Measurements from ENCODE around the gene GLRB. TPM values are rescaled to one million over a fixed set of nuclear protein-coding genes. Genes with fewer than 3 reads are reported as not detected.

Gene GLRB
- total RNA-seq, 1 experiment from 2014 or later: 1.8 TPM

DNA sequence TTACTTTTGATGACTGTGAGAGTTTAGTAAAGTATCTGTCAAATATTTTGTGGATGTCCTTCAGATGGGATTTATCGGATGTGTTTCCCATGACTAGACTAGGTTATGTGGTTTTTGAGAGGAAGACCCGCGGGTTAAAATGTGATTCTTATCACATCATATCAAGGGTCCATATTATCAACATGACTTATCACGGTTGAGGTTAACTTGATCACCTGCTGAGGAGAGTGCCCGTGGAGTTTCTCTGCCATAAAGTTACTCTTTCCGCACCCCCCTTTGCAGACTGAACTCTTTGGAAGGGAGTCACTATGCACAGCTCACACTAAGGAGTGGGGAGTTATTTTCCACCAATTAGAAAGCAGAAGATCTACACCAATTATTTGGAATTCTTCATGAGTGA is 38.7 kb downstream of the GLRB start:
- no peaks in the 10 kb centered on the region for H3K27me3 ChIP-seq (ENCODE audit: control insufficient read depth, insufficient read depth, low read length)
- no peak overlapping the region for H3K27ac ChIP-seq (ENCODE audit: low read length)
- no peaks in the 10 kb centered on the region for H3K36me3 ChIP-seq (ENCODE audit: control insufficient read depth, insufficient read depth, low read length)
- no peaks in the 10 kb centered on the region for H3K4me1 ChIP-seq (ENCODE audit: control insufficient read depth, insufficient read depth, low read length)
- H3K4me3 ChIP-seq (ENCODE audit: low read depth in 2 of 2, low read length in 2 of 2): no peak overlapping the region
- no peaks in the 10 kb centered on the region for H3K9me3 ChIP-seq (ENCODE audit: control insufficient read depth, insufficient read depth, low read depth, low read length)
- no TSS peak for BruUV-seq (replicated peaks)
- in situ Hi-C loops (cut with HindIII; ENCODE audit: low pct_unique_long_range_greater_than_20kb, low sequenced_read_pairs) (no loop called here), intact Hi-C loops (cut with micrococcal nuclease; ENCODE audit: unreplicated experiment) (no loop called here)
- POLR2A ChIA-PET: interaction anchor here (0.6 kb wide), 1 partner anchor 837 kb away, joined by 4 read pairs; no protein-coding TSS in a partner anchor
- DNase-seq (ENCODE audit: low read depth, low spot score) (no peak), ATAC-seq (no peak)
- CTCF ChIA-PET: no interaction called here
- TF ChIP-seq SIN3A (IDR thresholded peaks at IDR 0.05; ENCODE audit: borderline replicate concordance, insufficient read depth, low read depth, low read length) (no peak), POLR2AphosphoS5 (IDR thresholded peaks at IDR 0.05; ENCODE audit: low read depth, low read length) (no peak), TCF7L2 (IDR thresholded peaks at IDR 0.05; ENCODE audit: low read depth, low read length) (no peak)
- TF ChIP-seq, protein P1, sequence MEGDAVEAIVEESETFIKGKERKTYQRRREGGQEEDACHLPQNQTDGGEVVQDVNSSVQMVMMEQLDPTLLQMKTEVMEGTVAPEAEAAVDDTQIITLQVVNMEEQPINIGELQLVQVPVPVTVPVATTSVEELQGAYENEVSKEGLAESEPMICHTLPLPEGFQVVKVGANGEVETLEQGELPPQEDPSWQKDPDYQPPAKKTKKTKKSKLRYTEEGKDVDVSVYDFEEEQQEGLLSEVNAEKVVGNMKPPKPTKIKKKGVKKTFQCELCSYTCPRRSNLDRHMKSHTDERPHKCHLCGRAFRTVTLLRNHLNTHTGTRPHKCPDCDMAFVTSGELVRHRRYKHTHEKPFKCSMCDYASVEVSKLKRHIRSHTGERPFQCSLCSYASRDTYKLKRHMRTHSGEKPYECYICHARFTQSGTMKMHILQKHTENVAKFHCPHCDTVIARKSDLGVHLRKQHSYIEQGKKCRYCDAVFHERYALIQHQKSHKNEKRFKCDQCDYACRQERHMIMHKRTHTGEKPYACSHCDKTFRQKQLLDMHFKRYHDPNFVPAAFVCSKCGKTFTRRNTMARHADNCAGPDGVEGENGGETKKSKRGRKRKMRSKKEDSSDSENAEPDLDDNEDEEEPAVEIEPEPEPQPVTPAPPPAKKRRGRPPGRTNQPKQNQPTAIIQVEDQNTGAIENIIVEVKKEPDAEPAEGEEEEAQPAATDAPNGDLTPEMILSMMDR (IDR thresholded peaks at IDR 0.05): no peak
- TF ChIP-seq, protein P2, sequence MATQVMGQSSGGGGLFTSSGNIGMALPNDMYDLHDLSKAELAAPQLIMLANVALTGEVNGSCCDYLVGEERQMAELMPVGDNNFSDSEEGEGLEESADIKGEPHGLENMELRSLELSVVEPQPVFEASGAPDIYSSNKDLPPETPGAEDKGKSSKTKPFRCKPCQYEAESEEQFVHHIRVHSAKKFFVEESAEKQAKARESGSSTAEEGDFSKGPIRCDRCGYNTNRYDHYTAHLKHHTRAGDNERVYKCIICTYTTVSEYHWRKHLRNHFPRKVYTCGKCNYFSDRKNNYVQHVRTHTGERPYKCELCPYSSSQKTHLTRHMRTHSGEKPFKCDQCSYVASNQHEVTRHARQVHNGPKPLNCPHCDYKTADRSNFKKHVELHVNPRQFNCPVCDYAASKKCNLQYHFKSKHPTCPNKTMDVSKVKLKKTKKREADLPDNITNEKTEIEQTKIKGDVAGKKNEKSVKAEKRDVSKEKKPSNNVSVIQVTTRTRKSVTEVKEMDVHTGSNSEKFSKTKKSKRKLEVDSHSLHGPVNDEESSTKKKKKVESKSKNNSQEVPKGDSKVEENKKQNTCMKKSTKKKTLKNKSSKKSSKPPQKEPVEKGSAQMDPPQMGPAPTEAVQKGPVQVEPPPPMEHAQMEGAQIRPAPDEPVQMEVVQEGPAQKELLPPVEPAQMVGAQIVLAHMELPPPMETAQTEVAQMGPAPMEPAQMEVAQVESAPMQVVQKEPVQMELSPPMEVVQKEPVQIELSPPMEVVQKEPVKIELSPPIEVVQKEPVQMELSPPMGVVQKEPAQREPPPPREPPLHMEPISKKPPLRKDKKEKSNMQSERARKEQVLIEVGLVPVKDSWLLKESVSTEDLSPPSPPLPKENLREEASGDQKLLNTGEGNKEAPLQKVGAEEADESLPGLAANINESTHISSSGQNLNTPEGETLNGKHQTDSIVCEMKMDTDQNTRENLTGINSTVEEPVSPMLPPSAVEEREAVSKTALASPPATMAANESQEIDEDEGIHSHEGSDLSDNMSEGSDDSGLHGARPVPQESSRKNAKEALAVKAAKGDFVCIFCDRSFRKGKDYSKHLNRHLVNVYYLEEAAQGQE (IDR thresholded peaks at IDR 0.05; ENCODE audit: insufficient read depth in 1 of 2, low read depth in 2 of 2, low read length in 1 of 2): no peak

DNA sequence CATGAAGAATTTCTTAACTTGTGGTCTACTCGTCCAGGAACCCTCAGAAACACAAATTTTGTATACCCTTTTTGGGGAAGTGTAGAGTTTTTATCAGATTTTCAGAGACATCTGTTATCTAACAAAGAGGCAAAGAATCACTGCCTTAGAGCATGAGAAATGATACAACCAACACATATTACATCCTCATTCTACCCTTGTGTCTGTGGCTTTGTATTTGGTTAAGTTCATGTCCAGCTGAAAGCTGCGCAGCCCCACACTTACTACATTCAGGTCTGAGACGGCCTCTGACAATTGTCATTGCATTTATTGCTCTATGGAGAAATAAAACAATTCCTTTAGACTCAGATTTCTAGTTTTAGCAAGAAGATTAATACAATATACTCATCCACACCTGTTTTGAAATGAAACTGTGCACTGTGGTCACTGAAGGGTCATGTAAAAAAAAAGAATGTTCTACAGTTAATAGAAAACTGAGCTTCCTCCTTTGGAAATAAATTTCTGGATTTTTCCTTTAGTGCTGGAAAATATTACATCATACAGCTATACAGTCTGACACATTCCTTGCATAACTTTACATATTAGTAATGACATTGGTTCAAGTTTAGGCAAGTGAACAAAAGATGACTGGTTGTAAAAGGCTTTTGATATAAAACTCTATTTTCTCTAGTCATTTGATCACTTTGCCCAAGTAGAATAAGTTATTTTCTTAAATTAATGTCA is 39.8 kb downstream of the GLRB start:
- H3K27ac ChIP-seq (ENCODE audit: low read length): no peak overlapping the region
- H3K27me3 ChIP-seq (ENCODE audit: control insufficient read depth, insufficient read depth, low read length): no peaks in the 10 kb centered on the region
- no TSS peak for BruUV-seq (replicated peaks)
- in situ Hi-C loops (cut with HindIII; ENCODE audit: low pct_unique_long_range_greater_than_20kb, low sequenced_read_pairs): no loop called here
- DNase-seq (ENCODE audit: low read depth, low spot score) (peak; percentile 7), ATAC-seq (no peak)
- intact Hi-C loops (cut with micrococcal nuclease; ENCODE audit: unreplicated experiment): no loop called here
- CTCF ChIA-PET: no interaction called here
- no peak overlapping the region for H3K4me3 ChIP-seq (ENCODE audit: low read depth in 2 of 2, low read length in 2 of 2)
- no peaks in the 10 kb centered on the region for H3K36me3 ChIP-seq (ENCODE audit: control insufficient read depth, insufficient read depth, low read length)
- no peaks in the 10 kb centered on the region for H3K4me1 ChIP-seq (ENCODE audit: control insufficient read depth, insufficient read depth, low read length)
- H3K9me3 ChIP-seq (ENCODE audit: control insufficient read depth, insufficient read depth, low read depth, low read length): no peaks in the 10 kb centered on the region
- TF ChIP-seq SIN3A (IDR thresholded peaks at IDR 0.05; ENCODE audit: borderline replicate concordance, insufficient read depth, low read depth, low read length) (no peak), TCF7L2 (IDR thresholded peaks at IDR 0.05; ENCODE audit: low read depth, low read length) (no peak), POLR2AphosphoS5 (IDR thresholded peaks at IDR 0.05; ENCODE audit: low read depth, low read length) (no peak)
- TF ChIP-seq, protein P2 (IDR thresholded peaks at IDR 0.05; ENCODE audit: insufficient read depth in 1 of 2, low read depth in 2 of 2, low read length in 1 of 2): no peak
- TF ChIP-seq, protein P1 (IDR thresholded peaks at IDR 0.05): no peak
- POLR2A ChIA-PET: no interaction called here
